ENCODE results near the gene HRNR.
A peak's percentile ranks its signal among the peaks of the same experiment; 100 is the strongest.

HRNR gene

DNA sequence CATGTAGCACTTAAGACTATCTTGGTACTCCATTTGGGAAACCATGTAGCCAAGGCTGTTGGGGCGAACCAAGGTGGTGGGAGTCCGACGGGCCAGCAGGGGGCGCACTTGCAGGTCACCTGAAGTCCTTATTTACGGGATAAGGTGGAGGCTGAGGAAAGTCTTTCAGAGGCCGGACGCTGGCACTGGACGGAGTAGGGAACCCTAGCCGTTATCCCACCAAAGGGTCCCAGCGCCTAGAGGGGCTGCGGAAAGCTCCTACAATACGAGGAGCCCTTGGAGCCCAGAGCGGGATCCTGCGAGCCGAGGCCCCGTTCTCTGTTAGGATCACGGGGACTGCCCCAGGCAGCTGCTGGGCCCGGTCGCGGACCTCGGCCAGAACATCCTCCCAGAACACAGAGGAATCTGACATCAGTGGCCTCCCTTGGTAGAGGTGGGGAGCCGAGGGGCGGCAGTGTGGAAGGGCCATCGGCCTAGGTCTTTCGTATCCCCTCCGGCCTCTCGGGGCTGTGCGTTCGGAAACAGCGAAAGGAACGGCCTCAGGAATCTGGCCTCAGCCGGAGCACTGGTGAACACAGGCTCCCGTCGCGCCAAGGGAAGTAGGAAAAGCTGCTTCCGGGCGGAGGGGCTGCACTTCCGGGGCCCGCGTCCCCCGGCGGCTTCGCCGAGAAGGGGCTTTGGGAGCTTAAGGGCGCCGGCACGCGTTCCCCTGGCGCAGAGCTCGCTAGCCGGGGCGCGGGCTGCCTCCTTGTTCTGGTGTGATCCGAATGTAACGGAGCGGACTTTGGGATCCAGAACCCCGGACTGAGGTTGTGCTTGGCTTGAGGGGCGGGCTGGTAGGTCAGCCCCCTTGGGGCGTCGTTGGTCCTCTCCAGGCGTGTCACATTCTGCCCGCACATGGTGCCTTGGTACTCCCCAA lies 35.1 kb downstream of the HRNR start:
- DNase-seq = peak; percentile 58

DNA sequence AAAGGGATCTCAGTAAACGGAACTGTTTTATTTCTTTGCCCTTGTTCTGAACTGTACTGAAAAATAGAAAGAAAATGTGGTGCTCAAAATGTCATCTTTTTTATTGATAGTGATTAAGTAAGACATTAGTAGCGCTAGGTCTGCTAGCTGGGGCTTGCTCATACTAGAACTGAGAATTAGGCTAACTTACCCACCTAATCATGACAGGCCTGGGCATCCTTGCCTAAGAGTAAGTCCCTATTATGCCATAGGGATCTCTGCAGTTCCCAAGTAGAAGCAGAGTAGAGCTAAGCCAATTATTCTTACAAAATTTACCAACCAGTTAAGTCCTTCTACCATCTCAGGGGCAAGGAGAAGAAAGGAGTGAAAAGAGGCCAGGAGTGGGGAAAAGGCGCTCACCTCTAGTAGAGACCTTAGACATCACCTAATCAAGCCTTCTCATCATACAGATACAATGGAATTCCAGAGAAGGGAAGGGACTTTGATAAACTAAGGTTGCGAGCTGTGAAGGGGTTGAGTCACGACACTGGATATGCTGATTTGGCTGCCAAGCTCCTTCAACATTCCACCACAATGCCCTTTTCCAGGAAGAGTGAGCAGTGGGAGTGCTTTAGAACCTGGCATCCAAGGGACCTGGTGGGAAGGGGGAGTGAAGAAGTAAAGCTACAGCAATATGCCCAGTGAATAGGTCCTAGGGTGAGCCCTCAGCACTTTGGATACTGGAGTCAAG lies 37.3 kb downstream of the HRNR start:
- no peak for DNase-seq

DNA sequence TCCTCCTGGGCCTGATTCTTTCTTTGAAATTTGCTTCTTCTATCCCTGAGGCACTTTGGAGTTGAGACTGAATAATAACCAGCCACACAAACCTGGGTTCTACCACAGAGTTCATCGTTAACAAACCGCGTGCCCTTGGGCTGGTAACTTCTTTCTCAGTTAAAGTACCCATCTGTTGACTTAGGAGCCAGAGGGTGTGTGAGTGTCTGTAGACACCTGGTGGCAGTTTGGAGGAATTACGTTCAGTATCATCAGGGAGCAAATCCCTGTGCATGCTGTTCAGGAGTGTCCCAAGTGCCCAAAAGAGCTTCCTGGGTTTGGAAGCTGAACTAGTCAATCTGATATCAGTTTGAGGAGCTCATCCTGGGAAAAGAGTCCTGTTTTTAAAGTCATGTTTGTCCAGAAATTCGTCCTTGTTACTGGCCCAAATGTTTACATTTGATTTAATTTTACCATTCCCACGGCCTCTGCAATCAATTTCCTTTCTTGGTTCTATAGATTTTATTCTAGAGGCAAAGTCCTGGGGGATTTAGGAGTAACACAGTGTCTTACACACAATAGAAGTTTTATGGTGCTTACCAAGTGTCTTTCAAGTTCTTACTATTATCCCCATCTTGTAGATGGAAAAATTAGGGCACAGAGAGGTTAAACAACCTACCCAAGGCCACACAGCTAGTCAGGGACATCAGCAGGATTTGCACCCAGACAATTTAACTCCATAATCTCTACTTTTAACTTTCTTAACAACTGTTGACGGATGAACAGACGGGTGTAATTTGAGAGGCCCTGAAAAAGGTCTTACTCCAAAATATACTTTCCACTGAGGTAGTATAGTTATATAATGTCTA lies 38.2 kb downstream of the HRNR start:
- no peak for DNase-seq

GRCh38 chr1:152182944-152183361 lies 41.0 kb downstream of the HRNR start:
- DNase-seq = no peak

GRCh38 chr1:152182431-152182830 lies 41.6 kb downstream of the HRNR start:
- no peak for DNase-seq

DNA sequence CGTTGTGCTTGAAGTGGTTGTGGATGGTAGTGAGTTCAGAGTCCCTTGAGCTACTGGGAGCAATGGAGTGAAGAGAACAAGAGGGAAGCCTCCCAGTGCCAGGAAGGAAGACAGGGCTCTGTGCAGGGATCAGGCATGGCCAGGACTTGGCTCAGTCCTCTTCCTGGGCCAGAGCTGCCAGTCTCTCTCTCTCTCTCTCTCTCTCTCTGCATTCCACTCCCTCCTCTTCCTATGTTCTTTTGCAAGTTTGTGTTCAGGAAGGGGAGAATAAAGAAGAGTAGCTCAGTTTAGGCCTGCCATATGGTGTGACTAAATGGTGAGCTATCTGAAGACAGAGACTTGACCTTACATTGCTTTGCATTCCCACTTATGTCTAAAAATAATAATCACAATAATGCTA lies 44.4 kb downstream of the HRNR start:
- no peak for DNase-seq

DNA sequence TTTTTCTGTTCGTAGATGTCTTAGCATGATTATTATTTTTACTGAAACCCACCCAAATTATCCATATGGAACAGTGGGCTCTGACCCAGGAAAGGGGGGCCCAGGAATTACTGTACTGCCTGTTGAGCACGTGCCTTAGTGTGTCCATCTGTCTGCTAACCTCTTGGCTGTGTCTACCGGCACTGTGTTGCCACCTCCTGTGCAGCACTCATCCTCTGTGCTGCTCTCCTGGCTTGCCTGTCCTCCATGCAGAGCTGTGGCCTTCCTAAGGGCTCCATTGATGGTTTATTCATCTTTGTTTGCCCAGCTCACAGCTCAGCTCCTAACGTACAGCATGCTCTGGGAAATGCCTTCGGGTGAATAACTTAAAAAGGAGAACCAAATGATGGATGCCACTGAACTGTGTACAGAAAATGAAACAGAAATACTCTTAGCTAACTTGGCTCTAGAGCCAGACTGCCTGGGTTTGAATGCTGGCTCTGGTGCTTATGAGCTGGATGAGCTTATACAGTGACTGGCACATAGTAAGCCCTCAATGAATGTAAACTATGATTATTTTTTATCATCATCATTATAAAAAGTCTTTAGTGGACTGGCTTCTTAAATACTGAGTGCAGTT lies 53.6 kb downstream of the HRNR start:
- no peak for DNase-seq

- DNase-seq = no peak
Observed at GRCh38 chr1:152169366-152170025, 54.5 kb downstream of the HRNR start.

DNA sequence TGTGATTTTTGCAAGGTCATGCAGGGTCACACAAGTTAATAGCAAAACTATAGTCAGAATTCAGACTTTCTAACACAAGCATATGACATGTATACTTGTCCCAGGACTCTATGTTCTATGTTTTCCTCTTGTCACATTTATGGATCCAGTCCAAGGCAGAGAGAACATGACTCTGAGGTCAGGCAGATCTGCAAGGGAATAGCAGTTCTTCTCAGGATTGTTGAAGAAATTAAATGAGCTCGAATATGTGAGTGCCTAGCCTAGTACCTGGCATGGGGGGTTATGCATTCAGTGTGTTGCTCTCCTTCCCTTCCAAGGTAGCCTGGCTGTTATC lies 55.5 kb downstream of the HRNR start:
- no peak for DNase-seq

GRCh38 chr1:152167835-152168534 lies 56.0 kb downstream of the HRNR start:
- DNase-seq = no peak

GRCh38 chr1:152166966-152167365 lies 57.0 kb downstream of the HRNR start:
- no peak for DNase-seq

GRCh38 chr1:152165286-152166077 lies 58.5 kb downstream of the HRNR start:
- DNase-seq = no peak

DNA sequence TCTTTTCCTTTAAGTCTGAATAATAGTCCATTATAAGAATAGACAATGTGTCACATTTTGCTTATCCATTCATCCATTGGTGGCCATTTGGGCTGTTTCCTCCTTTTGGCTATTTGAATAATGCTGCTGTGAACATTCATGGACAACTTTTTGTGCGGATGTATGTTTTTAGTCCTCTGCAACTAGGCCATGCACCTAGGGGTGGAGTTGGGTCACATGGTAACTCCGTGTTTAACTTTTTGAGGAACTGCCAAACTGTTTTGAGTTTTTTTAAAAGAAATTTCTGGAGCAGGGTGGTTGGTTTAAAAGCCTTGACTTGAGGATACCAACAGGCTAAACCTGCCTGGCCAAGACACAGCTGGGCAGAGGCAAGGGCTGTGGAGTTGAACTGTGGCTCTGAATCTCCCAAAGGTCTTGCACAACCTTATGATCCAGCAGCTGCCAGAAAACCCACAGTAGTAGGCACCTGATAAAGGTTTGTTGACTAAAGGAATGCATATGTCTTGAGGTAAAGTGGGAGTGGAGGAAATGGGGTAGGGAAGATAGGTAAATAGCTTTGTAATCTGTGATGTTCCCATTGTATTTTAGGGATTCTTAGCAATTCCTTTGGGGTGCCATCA lies 59.4 kb downstream of the HRNR start:
- DNase-seq = no peak

GRCh38 chr1:152162792-152163463 lies 61.1 kb downstream of the HRNR start:
- no peak for DNase-seq

All from right forelimb (tissue), 1 donor.